ENCODE measurements around the gene DDX51. TPM values are rescaled to one million over a fixed set of nuclear protein-coding genes. Genes with fewer than 3 reads are reported as not detected.

The DDX51 gene
- total RNA-seq, 1 donor from 2014 or later, result 48.8 TPM

GRCh38 chr12:132160601-132161035 lies 16.5 kb upstream of the DDX51 start:
- intact Hi-C loops (cut with micrococcal nuclease), result no loop called here
- H3K27ac Mint-ChIP-seq, result no peak overlapping the region
- peaks cover 10% of the 10 kb centered on the region for H3K4me1 Mint-ChIP-seq (ENCODE audit: low read depth)
- H3K9me3 Mint-ChIP-seq, result no peaks in the 10 kb centered on the region
- no peak for DNase-seq (ENCODE audit: low spot score)
- H3K4me3 Mint-ChIP-seq, result no peak overlapping the region
- H3K27me3 Mint-ChIP-seq (ENCODE audit: insufficient read depth), result peaks cover 1% of the 10 kb centered on the region
- H3K36me3 Mint-ChIP-seq (ENCODE audit: low read depth), result peaks cover 2% of the 10 kb centered on the region

- peaks cover 2% of the 10 kb centered on the region for H3K36me3 Mint-ChIP-seq (ENCODE audit: low read depth)
- no peak overlapping the region for H3K4me3 Mint-ChIP-seq
- no peaks in the 10 kb centered on the region for H3K9me3 Mint-ChIP-seq
Measured at GRCh38 chr12:132160016-132160415, 15.9 kb upstream of the DDX51 start.

DNA sequence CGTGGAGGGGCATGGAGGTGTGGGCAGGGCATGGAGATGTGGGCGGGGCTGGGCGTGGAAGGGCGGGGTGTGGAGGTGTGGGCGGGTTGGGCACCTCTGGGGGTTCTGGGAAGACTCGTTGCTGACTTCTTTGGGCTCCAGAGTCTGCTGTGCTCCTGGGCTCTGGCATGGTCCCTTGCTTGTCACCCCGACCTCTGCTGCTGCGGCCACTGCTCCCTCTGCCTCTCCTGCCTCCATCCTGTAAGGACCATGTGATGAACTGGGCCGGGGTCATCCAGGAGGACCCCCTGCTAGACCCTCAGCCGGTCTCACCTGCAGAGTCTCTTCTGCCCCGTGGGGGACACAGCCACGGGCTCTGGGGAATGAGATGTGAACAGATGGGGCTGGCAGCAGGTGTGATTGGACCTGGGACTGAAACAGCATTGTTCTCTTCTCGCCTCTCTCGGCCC lies 15.5 kb upstream of the DDX51 start:
- peaks cover 2% of the 10 kb centered on the region for H3K36me3 Mint-ChIP-seq (ENCODE audit: low read depth)
- DNase-seq (ENCODE audit: low spot score), result no peak
- peaks cover 10% of the 10 kb centered on the region for H3K4me1 Mint-ChIP-seq (ENCODE audit: low read depth)
- intact Hi-C loops (cut with micrococcal nuclease), result no loop called here
- H3K4me3 Mint-ChIP-seq, result no peak overlapping the region
- H3K27me3 Mint-ChIP-seq (ENCODE audit: insufficient read depth), result peaks cover 1% of the 10 kb centered on the region
- H3K9me3 Mint-ChIP-seq, result no peaks in the 10 kb centered on the region
- no peak overlapping the region for H3K27ac Mint-ChIP-seq

More at GRCh38 chr12:132160016-132160415, 15.9 kb upstream of the DDX51 start:
- H3K27me3 Mint-ChIP-seq (ENCODE audit: insufficient read depth), result peaks cover 1% of the 10 kb centered on the region
- H3K27ac Mint-ChIP-seq, result no peak overlapping the region
- intact Hi-C loops (cut with micrococcal nuclease), result no loop called here
- no peak for DNase-seq (ENCODE audit: low spot score)
- peaks cover 10% of the 10 kb centered on the region for H3K4me1 Mint-ChIP-seq (ENCODE audit: low read depth)

GRCh38 chr12:132158677-132159554 lies 14.8 kb upstream of the DDX51 start:
- intact Hi-C loops (cut with micrococcal nuclease), result no loop called here
- DNase-seq (ENCODE audit: low spot score), result no peak
- H3K4me3 Mint-ChIP-seq, result no peak overlapping the region
- H3K36me3 Mint-ChIP-seq (ENCODE audit: low read depth), result peaks cover 2% of the 10 kb centered on the region
- peaks cover 5% of the 10 kb centered on the region for H3K4me1 Mint-ChIP-seq (ENCODE audit: low read depth)
- no peaks in the 10 kb centered on the region for H3K9me3 Mint-ChIP-seq
- peaks cover 1% of the 10 kb centered on the region for H3K27me3 Mint-ChIP-seq (ENCODE audit: insufficient read depth)
- H3K27ac Mint-ChIP-seq, result no peak overlapping the region

GRCh38 chr12:132157733-132158409 lies 13.8 kb upstream of the DDX51 start:
- Mint-ChIP-seq H3K27me3 (ENCODE audit: insufficient read depth) (peaks cover 1% of the 10 kb centered on the region), H3K9me3 (no peaks in the 10 kb centered on the region), H3K36me3 (ENCODE audit: low read depth) (peaks cover 2% of the 10 kb centered on the region), H3K27ac (no peak overlapping the region), H3K4me3 (no peak overlapping the region), H3K4me1 (ENCODE audit: low read depth) (no peaks in the 10 kb centered on the region)
- intact Hi-C loops (cut with micrococcal nuclease), result no loop called here
- DNase-seq (ENCODE audit: low spot score), result no peak

DNA sequence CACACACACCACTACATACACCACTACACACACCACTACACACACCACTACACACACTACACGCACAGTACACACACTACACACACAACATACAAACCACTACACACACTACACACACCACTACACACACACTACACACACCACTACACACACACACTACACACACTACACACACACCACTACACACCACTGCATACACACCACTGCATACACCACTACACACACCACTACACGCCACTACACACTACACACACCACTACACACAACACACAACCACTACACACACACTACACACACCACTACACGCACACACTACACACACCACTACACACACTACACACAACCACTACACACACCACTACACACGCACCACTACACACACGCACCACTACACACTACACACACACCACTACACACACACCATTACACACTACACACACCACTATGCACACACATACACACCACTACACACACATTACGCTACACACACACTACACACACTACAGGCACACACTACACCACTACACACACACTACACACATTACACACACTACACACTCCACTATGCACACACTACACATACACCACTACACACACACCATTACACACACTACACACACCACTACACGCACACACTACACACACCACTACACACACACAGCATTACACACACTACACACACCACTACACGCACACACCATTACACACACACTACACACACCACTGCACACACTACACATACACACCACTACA lies 12.6 kb upstream of the DDX51 start:
- intact Hi-C loops (cut with micrococcal nuclease), result no loop called here
- DNase-seq (ENCODE audit: low spot score), result no peak
- no peak overlapping the region for H3K27ac Mint-ChIP-seq

DNA sequence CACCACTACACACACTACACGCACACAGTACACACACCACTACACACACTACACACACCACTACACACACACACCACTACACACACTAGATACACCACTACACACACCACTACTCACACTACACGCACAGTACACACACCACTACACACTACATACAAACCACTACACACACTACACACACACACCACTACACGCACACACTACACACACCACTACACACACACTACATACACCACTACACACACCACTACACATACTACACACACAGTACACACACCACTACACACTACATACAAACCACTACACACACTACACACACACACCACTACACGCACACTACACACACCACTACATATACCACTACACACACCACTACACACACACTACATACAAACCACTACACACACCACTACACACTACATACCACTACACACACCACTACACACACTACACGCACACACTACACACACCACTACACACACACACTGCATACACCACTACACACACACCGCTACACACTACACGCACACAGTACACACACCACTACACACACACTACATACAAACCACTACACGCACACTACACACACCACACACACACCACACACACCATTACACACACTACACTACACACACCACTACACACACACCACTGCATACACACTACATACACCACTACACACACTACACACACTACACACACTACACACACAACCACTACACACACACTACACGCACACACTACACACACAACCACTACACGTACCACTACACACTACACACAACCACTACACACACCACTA lies 11.9 kb upstream of the DDX51 start:
- intact Hi-C loops (cut with micrococcal nuclease), result loop anchor here (2.0 kb wide), 1 partner anchor 459 kb away; no protein-coding TSS in a partner anchor
- Mint-ChIP-seq H3K9me3 (no peaks in the 10 kb centered on the region), H3K27ac (no peak overlapping the region), H3K4me3 (no peak overlapping the region), H3K27me3 (ENCODE audit: insufficient read depth) (peaks cover 1% of the 10 kb centered on the region), H3K4me1 (ENCODE audit: low read depth) (no peaks in the 10 kb centered on the region), H3K36me3 (ENCODE audit: low read depth) (peaks cover 2% of the 10 kb centered on the region)
- DNase-seq (ENCODE audit: low spot score), result no peak

More for the DNA sequence above, 12.6 kb upstream of the DDX51 start:
- Mint-ChIP-seq H3K36me3 (ENCODE audit: low read depth) (peaks cover 2% of the 10 kb centered on the region), H3K4me1 (ENCODE audit: low read depth) (no peaks in the 10 kb centered on the region), H3K4me3 (no peak overlapping the region), H3K27me3 (ENCODE audit: insufficient read depth) (peaks cover 1% of the 10 kb centered on the region), H3K9me3 (no peaks in the 10 kb centered on the region)

DNA sequence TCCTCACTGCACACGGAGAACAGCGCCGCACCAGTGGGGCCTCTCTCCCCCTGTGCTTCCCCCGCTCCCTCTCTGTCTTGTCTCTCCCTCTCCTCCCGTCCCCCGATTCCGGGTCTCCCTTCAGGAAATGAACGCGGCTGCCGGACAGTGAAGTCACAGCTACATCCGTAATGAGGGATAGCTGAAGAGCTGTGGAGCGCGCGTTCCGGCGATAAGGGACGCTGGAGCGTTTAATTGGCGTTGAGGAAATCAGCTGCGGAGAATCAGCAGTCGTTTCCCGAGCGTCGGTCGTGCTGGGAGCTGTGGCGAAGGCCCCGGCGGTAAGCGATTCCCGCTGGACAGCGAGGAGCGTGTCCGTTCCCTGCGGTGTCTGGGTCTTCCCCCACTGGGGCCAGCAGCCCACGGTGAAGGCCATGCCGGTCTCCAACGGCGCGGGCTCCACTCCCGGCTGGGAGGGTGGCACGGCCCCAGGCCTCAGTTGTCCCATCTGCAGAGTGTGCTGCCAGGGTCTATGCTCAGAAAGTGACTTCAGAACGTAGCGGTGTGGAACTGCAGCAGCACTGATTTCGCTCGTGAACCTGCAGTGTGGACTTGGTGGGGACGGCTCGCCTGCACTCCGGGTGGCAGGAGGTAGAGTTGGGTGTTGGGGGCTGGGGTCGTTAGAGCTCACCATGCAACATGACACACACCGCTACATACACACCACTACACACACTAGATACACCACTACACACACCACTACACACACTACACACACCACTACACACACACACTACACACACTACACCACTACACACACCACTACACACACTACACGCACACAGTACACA lies 11.0 kb upstream of the DDX51 start:
- intact Hi-C loops (cut with micrococcal nuclease), result loop anchor here (1.0 to 2.0 kb wide), 3 partner anchors 64 to 460 kb away; no protein-coding TSS in a partner anchor
- Mint-ChIP-seq H3K4me1 (ENCODE audit: low read depth) (no peaks in the 10 kb centered on the region), H3K9me3 (no peaks in the 10 kb centered on the region), H3K27me3 (ENCODE audit: insufficient read depth) (peaks cover under 1% of the 10 kb centered on the region), H3K27ac (no peak overlapping the region), H3K4me3 (no peak overlapping the region), H3K36me3 (ENCODE audit: low read depth) (peaks cover 2% of the 10 kb centered on the region)
- no peak for DNase-seq (ENCODE audit: low spot score)

DNA sequence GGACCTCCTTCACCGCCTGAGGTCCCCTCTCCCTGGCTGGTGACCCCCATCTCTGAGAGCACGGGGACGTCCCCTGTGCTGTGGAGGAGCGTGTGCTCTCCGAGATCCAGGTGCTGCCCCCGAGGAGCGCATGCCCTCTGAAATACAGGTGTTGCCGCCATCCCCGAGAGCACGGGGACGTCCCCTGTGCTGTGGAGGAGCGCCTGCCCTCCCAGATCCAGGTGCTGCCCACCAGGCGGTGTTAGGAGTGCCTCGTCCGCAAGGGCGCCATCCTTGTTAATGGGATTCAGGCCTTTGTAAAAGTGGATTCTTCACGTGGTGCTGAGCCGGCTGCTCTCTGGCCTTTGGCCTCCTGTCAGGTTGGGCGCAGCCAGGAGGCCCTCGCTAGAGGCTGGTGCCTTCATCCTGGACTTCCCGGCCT lies 10.2 kb upstream of the DDX51 start:
- no peaks in the 10 kb centered on the region for H3K27me3 Mint-ChIP-seq (ENCODE audit: insufficient read depth)
- H3K9me3 Mint-ChIP-seq, result no peaks in the 10 kb centered on the region
- DNase-seq (ENCODE audit: low spot score), result no peak
- no peaks in the 10 kb centered on the region for H3K4me1 Mint-ChIP-seq (ENCODE audit: low read depth)
- intact Hi-C loops (cut with micrococcal nuclease), result loop anchor here (1.0 to 2.0 kb wide), 3 partner anchors 65 to 460 kb away; no protein-coding TSS in a partner anchor
- H3K27ac Mint-ChIP-seq, result no peak overlapping the region
- H3K36me3 Mint-ChIP-seq (ENCODE audit: low read depth), result no peaks in the 10 kb centered on the region
- no peak overlapping the region for H3K4me3 Mint-ChIP-seq

DNA sequence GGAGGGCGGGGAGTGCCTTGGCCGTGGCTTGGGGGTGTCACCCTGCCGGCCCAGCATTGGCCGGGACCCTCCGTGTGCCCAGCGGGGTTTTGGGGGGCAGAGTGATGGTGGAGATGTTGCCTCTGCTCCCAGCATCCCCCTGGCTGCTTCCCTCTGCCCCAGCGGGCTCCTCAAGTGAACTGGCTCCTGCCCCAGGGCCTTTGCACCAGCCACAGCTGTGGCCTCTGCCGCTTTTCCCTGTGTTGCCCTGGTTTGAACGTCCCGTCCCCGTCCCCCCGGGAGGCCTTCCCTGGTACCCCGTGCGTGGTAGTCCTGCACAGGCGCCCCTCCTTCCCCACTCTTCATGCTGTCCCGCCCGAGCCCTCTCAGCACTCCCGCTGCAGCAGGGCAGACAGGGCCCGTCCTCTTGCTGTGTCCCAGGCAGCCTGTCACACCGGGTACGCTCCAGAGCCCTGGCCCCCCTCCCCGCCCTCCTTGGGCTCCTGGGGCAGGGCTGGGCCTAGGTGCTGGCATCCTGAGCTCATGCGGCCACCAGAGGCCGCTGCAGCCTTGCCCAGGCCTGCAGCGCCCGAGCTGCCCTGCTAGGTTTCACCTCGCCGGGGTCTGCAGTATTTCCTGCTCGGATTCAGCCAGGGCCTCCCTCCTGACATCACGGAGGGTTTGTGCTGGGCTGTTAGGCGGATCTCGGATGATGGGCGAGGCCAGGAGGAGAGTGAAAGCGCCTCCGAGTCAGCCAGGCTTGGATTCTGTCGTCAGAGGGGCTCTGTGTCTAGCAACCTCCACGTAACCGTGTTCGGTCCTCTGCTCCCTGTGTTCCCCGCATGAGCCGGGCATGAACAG lies 9.6 kb upstream of the DDX51 start:
- no peaks in the 10 kb centered on the region for H3K4me1 Mint-ChIP-seq (ENCODE audit: low read depth)
- H3K27ac Mint-ChIP-seq, result no peak overlapping the region
- H3K36me3 Mint-ChIP-seq (ENCODE audit: low read depth), result no peaks in the 10 kb centered on the region
- no peak overlapping the region for H3K4me3 Mint-ChIP-seq
- peak; percentile 61 for DNase-seq (ENCODE audit: low spot score)
- H3K27me3 Mint-ChIP-seq (ENCODE audit: insufficient read depth), result no peaks in the 10 kb centered on the region
- intact Hi-C loops (cut with micrococcal nuclease), result loop anchor here (1.0 to 2.0 kb wide), 3 partner anchors 66 to 461 kb away; no protein-coding TSS in a partner anchor
- no peaks in the 10 kb centered on the region for H3K9me3 Mint-ChIP-seq

DNA sequence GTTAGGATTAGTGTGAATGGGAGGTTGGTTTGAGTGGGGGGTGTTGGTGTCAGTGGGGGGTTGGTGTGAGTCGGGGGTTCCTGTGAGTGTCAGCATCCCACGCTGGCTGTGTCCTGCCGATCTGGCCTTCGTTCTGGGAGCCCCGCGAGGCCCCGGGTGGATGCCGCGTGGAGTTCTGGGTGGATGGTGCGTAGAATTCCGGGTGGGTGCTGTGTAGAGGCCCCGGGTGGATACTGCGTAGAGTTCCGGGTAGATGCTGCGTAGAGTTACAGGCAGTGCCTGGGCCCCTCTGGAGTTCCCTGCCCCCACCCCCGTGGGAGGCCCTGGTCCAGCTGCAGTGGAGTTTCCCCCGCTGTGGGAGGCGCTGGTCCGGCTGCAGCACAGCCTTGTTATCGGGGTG lies 8.8 kb upstream of the DDX51 start:
- no peak for DNase-seq (ENCODE audit: low spot score)
- Mint-ChIP-seq H3K4me1 (ENCODE audit: low read depth) (no peaks in the 10 kb centered on the region), H3K27ac (no peak overlapping the region), H3K9me3 (no peaks in the 10 kb centered on the region), H3K36me3 (ENCODE audit: low read depth) (no peaks in the 10 kb centered on the region), H3K4me3 (no peak overlapping the region), H3K27me3 (ENCODE audit: insufficient read depth) (no peaks in the 10 kb centered on the region)
- intact Hi-C loops (cut with micrococcal nuclease), result no loop called here

Data from activated T-helper 1 cell treated with anti-CD3 and anti-CD28 coated beads, Interleukin-12 subunit alpha, Interleukin-12 subunit beta, Interleukin-2, Interleukin-4 antibody, amounts not matched to agents 30 ng/mL and 10 ng/mL and 1 ng/mL, durations not matched to agents 14 hours and 24 hours and 36 hours (primary cell).